Erythroblast (primary cell): ENCODE measurements around the gene ADAM10.
A peak's percentile ranks its signal among the peaks of the same experiment; 100 is the strongest.

ENCODE experiments used
- DNase-seq, 2 experiments: peaks; one replicate each; lab custom pipeline; 2025; lab: John Stamatoyannopoulos, UW
- GATA1 ChIP-seq: IDR thresholded peaks from 2 replicates; pipeline ENCODE4 v1.6.1; 2011; ENCODE audit warnings: low read depth, mild to moderate bottlenecking, control low read depth, low read length, moderate library complexity
- POLR2A ChIP-seq: IDR thresholded peaks from 2 replicates; pipeline ENCODE4 v1.6.1; 2011; ENCODE audit warnings: mild to moderate bottlenecking, low read length

ADAM10 gene

GRCh38 chr15:58553365-58553918, 196.1 kb downstream of the ADAM10 start:
- DNase-seq, result no peak

GRCh38 chr15:58552505-58553364, 196.8 kb downstream of the ADAM10 start:
- TF ChIP-seq POLR2A (no peak), GATA1 (no peak)
- no peak for DNase-seq

More at GRCh38 chr15:58553365-58553918, 196.1 kb downstream of the ADAM10 start:
- TF ChIP-seq GATA1 (no peak), POLR2A (no peak)

GRCh38 chr15:58551764-58552504, 197.6 kb downstream of the ADAM10 start:
- TF ChIP-seq POLR2A (no peak), GATA1 (no peak)
- peak in 1 of 2 experiments; percentile 7 for DNase-seq

- TF ChIP-seq GATA1, result no peak
- no peak for TF ChIP-seq POLR2A
- DNase-seq, result no peak
Measured at GRCh38 chr15:58551084-58551763, 198.3 kb downstream of the ADAM10 start.

- TF ChIP-seq GATA1 (no peak), POLR2A (no peak)
- no peak for DNase-seq
Measured at GRCh38 chr15:58549785-58550074, 199.8 kb downstream of the ADAM10 start.

- no peak for DNase-seq
Measured at GRCh38 chr15:58549013-58549784, 200.3 kb downstream of the ADAM10 start.

GRCh38 chr15:58548308-58549012, 201.0 kb downstream of the ADAM10 start:
- TF ChIP-seq GATA1 (no peak), POLR2A (no peak)
- peak in 1 of 2 experiments; percentile 19 for DNase-seq

More at GRCh38 chr15:58549013-58549784, 200.3 kb downstream of the ADAM10 start:
- TF ChIP-seq GATA1 (no peak), POLR2A (no peak)

- no peak for TF ChIP-seq GATA1
- no peak for TF ChIP-seq POLR2A
- no peak for DNase-seq
Measured at GRCh38 chr15:58547628-58548307, 201.7 kb downstream of the ADAM10 start.

GRCh38 chr15:58546635-58547627, 202.6 kb downstream of the ADAM10 start:
- TF ChIP-seq GATA1, result no peak
- TF ChIP-seq POLR2A, result no peak
- peak; percentile 78 to 87 for DNase-seq

- DNase-seq, result no peak
- TF ChIP-seq POLR2A, result no peak
- no peak for TF ChIP-seq GATA1
Measured at GRCh38 chr15:58546066-58546591, 203.4 kb downstream of the ADAM10 start.
